GM19324 (cell line): ENCODE data around the gene SH3RF3.

Experiments
- ATAC-seq: cut with Tn5 transposase; IDR thresholded peaks from one replicate; pipeline ENCODE4 v1.9.1; 2021; ENCODE audit warnings: mild to moderate bottlenecking, moderate library complexity; ENCODE audit not compliant: unreplicated experiment, low FRiP score

Gene SH3RF3

GRCh38 chr2:109419171-109419756, 290.3 kb downstream of the SH3RF3 start:
- ATAC-seq = no peak

- no peak for ATAC-seq
These were observed 291.0 kb downstream of the SH3RF3 start for GRCh38 chr2:109419960-109420370.

GRCh38 chr2:109421101-109421500, 292.1 kb downstream of the SH3RF3 start:
- ATAC-seq = no peak

GRCh38 chr2:109421642-109422041, 292.6 kb downstream of the SH3RF3 start:
- ATAC-seq = no peak

- ATAC-seq = no peak
These were observed 293.2 kb downstream of the SH3RF3 start for GRCh38 chr2:109422071-109422757.

- no peak for ATAC-seq
These were observed 293.9 kb downstream of the SH3RF3 start for GRCh38 chr2:109422758-109423500.

GRCh38 chr2:109423556-109424359, 294.8 kb downstream of the SH3RF3 start:
- ATAC-seq = no peak

- ATAC-seq = no peak
These were observed 296.4 kb downstream of the SH3RF3 start for GRCh38 chr2:109425411-109425810.

GRCh38 chr2:109427661-109428091, 298.7 kb downstream of the SH3RF3 start:
- no peak for ATAC-seq

GRCh38 chr2:109428281-109428680, 299.3 kb downstream of the SH3RF3 start:
- ATAC-seq = no peak

- no peak for ATAC-seq
These were observed 300.0 kb downstream of the SH3RF3 start for GRCh38 chr2:109428841-109429566.

GRCh38 chr2:109429567-109430328, 300.7 kb downstream of the SH3RF3 start:
- ATAC-seq = no peak

GRCh38 chr2:109430329-109430636, 301.3 kb downstream of the SH3RF3 start:
- no peak for ATAC-seq

GRCh38 chr2:109432421-109432820, 303.4 kb downstream of the SH3RF3 start:
- ATAC-seq = no peak

- ATAC-seq = no peak
These were observed 304.5 kb downstream of the SH3RF3 start for GRCh38 chr2:109433486-109433885.

- no peak for ATAC-seq
These were observed 304.9 kb downstream of the SH3RF3 start for GRCh38 chr2:109433926-109434325.

GRCh38 chr2:109434351-109434750, 305.3 kb downstream of the SH3RF3 start:
- no peak for ATAC-seq

GRCh38 chr2:109435066-109435690, 306.2 kb downstream of the SH3RF3 start:
- ATAC-seq = no peak
